Muscle of arm (tissue), 12 donors: ENCODE measurements around the gene IL17REL. TPM values are rescaled to one million over a fixed set of nuclear protein-coding genes. Genes with fewer than 3 reads are reported as not detected.
"Not testable (repeated sequence)": the region's sequence is repeated elsewhere in the genome, so short reads cannot be mapped to it uniquely, and the experiment has no call there.

Experiments used
- DNase-seq: peaks from one replicate; pipeline ENCODE4 v3.0.0-alpha.2; 2013
- polyA plus RNA-seq, 12 donors: library from polyadenylated mRNA; unstranded; fragments of 120-200 nt; gene quantifications; one replicate each; pipeline ENCODE4 v1.2.1, GENCODE V29; 2013; ENCODE audit not compliant: insufficient read length in 12 of 12

Gene IL17REL
- polyA plus RNA-seq, 12 donors: 0.07 to 0.92 (median 0.10) TPM; not detected in 9

DNA sequence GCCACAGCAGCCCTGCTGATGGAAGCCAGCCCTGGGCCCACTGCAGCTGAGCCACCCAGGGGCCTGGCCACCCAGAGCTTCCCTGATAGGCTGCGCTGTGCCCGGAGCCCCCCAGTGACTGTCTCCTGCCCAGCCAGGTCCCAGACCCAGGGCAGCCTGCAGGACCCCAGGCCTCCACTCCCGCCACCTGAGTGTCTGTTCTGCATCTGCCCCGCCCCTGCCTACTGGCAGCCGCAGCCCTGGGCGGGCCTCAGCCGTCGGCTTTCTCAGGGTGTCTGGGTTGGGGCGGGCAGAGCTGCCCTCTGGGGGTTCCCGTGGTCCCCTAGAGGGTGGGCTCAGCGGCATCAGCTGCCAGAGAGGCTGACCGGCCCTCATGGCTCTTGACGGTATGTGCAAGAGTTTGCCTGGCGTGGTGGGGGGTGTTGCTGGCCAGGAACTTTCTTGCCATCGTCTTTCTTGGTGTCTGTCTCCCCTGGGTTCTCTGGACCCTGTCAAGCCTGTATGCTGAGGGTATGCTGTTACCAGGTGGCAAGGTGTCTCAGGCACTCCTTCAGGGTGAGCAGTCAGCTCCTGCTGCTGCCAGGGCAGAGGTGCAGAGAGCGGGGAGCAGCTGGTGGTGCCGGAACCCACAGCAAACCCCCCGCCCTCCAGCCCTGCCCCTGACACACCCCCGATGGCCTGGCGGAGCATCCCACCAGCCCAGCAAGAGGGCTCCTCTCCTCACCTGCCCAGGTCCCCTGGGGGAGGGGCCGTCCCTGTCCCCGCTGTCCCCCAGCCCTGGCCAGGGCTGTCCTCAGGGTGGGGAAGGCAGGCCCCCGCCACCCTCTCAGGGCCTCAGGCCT lies 64.2 kb downstream of the IL17REL start:
- no peak for DNase-seq

DNA sequence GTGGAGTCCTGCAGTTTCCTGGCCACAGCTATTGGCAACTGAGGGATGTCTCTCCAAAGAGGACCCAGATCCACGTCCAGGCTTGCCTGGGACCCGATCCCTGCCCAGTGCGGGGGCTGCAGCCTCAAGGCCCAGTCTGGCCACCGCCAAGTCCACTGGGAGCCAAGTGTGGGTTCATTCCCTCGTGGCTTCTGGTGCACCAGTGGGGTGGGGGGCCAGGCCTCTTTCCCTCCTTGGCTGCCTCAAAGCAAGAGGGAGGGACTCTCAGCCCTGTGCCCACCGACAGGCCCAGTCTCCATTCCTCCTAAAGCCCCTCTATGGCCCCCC lies 65.3 kb downstream of the IL17REL start:
- DNase-seq: no peak

DNA sequence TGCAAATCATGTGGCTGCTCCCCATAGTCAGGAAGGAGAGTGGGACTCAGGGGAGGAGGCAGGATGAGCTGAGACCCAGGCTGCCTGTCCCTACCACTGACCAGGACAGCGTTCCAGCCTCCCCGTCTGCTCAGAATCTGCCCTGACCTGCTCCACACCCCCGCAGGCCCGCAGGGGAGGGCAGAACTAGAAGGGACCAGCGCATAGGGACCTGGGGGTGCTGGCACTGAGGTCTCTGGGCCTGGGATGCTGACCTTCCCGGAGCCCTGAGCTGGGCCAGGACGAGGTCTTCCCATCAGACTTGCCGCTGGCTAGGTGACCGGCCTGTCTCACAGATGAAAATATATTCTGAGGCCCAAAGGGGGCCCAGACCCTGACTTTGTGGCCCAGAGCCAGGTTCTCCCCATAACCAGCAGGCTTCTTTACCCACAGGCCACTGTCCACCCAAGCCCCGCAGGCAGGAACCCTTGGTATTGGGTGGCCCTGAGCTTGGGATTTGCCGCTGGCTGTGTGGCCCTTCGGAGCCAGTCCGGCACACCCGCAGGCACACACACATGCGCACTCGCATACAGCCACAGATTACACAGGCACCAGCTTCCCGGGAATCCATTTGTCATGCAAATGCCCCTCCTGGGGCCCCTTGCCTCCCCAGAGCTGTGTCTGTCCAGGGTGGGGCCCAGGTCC lies 65.8 kb downstream of the IL17REL start:
- DNase-seq: no peak

DNA sequence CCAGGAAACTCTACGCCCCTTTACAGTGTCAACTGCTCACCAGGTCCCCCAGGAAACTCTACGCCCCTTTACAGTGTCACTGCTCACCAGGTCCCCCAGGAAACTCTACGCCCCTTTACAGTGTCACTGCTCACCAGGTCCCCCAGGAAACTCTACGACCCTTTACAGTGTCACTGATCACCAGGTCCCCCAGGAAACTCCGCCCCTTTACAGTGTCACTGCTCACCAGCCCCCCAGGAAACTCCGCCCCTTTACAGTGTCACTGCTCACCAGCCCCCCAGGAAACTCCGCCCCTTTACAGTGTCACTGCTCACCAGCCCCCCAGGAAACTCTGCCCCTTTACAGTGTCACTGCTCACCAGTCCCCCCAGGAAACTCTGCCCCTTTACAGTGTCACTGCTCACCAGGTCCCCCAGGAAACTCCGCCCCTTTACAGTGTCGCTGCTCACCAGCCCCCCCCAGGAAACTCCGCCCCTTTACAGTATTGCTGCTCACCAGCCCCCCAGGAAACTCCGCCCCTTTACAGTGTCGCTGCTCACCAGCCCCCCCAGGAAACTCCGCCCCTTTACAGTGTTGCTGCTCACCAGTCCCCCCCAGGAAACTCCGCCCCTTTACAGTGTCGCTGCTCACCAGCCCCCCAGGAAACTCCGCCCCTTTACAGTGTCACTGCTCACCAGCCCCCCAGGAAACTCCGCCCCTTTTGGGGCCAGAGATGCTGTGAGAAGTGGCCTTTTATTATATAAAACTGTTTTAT lies 67.3 kb downstream of the IL17REL start:
- not testable (repeated sequence) for DNase-seq

Other genes starting within 250 kb of the IL17REL start
- 10 to 100 TPM in 11 of 12 donors, not detected in 1; 20.5 to 39.1 (median 24.8) TPM for gene BRD1, start 184.9 kb downstream of the IL17REL start, polyA plus RNA-seq
- gene ZBED4, start 158.9 kb downstream of the IL17REL start, polyA plus RNA-seq: 10 to 100 TPM in 11 of 12 donors, not detected in 1; 10.9 to 16.5 (median 12.7) TPM
- gene ALG12, start 94.3 kb downstream of the IL17REL start, polyA plus RNA-seq: 10 to 100 TPM in 9 of 12 donors, 1 to 10 TPM in 2, not detected in 1; 6.3 to 17.2 (median 12.1) TPM
- gene CRELD2, start 94.1 kb downstream of the IL17REL start, polyA plus RNA-seq: 10 to 100 TPM in 11 of 12 donors, not detected in 1; 11.1 to 29.8 (median 18.2) TPM
- 10 to 100 TPM in 8 of 12 donors, 1 to 10 TPM in 3, not detected in 1; 9.0 to 28.2 (median 11.3) TPM for gene PIM3, start 52.0 kb downstream of the IL17REL start, polyA plus RNA-seq
- gene TTLL8, start 45.5 kb upstream of the IL17REL start, polyA plus RNA-seq: not detected
- 1 to 10 TPM in 4 of 12 donors, under 1 TPM in 6, not detected in 2; 0.59 to 3.3 (median 0.93) TPM for gene MLC1, start 72.7 kb upstream of the IL17REL start, polyA plus RNA-seq
- gene MOV10L1, start 77.2 kb upstream of the IL17REL start, polyA plus RNA-seq: under 1 TPM in 9 of 12 donors, not detected in 3; 0.10 to 0.73 (median 0.49) TPM
- under 1 TPM in 7 of 12 donors, not detected in 5; 0.05 to 0.43 (median 0.16) TPM for gene PANX2, start 158.0 kb upstream of the IL17REL start, polyA plus RNA-seq
- gene TRABD, start 173.1 kb upstream of the IL17REL start, polyA plus RNA-seq: 10 to 100 TPM in 11 of 12 donors, not detected in 1; 13.4 to 21.8 (median 15.0) TPM
- 10 to 100 TPM in 7 of 12 donors, 1 to 10 TPM in 4, not detected in 1; 7.9 to 18.4 (median 10.6) TPM for gene SELENOO, start 188.2 kb upstream of the IL17REL start, polyA plus RNA-seq
- 10 to 100 TPM in 11 of 12 donors, not detected in 1; 18.2 to 36.0 (median 28.9) TPM for gene TUBGCP6, start 232.3 kb upstream of the IL17REL start, polyA plus RNA-seq
- 10 to 100 TPM in 11 of 12 donors, not detected in 1; 10.6 to 40.6 (median 13.2) TPM for gene HDAC10, start 238.5 kb upstream of the IL17REL start, polyA plus RNA-seq
- 100 to 1,000 TPM in 1 of 12 donors, 10 to 100 TPM in 10, 1 to 10 TPM in 1; 9.0 to 156 (median 18.0) TPM for gene MAPK12, start 248.9 kb upstream of the IL17REL start, polyA plus RNA-seq